Stimulated activated naive CD8-positive, alpha-beta T cell treated with anti-CD3 and anti-CD28 coated beads, Interleukin-15, Interleukin-2, amounts not matched to agents 100 U/mL and 50 U/mL, for 24 hours (primary cell): Measurements from ENCODE around the gene DNALI1.

Source experiments
- ATAC-seq: fragments of 150-1000 bp; cut with Tn5 transposase; one replicate; pipeline ENCODE4 v1.10.0; 2021
- DNase-seq: peaks from one replicate; pipeline ENCODE4 v3.0.0; 2021

The DNALI1 gene

DNA sequence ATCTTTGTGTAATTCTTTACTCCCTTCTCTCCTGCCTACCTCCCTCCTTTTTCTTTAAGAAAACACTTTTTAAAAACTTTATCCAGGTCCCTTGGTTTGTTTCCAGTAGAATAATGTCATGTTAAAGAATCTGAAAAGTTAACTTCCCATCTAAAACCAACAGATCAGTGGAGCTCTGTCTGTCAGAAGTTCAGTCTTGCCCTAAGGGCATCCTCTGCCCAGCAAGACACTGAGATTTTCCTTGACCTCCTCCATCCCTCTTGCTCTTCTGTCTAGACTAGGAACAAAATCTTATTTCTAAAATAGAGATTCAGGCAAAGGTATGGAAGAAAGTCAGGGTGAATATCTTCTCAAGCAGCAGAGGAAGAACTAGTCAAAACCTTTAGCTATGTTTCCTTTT lies 44.7 kb downstream of the DNALI1 start:
- no peak for ATAC-seq
- no peak for DNase-seq

DNA sequence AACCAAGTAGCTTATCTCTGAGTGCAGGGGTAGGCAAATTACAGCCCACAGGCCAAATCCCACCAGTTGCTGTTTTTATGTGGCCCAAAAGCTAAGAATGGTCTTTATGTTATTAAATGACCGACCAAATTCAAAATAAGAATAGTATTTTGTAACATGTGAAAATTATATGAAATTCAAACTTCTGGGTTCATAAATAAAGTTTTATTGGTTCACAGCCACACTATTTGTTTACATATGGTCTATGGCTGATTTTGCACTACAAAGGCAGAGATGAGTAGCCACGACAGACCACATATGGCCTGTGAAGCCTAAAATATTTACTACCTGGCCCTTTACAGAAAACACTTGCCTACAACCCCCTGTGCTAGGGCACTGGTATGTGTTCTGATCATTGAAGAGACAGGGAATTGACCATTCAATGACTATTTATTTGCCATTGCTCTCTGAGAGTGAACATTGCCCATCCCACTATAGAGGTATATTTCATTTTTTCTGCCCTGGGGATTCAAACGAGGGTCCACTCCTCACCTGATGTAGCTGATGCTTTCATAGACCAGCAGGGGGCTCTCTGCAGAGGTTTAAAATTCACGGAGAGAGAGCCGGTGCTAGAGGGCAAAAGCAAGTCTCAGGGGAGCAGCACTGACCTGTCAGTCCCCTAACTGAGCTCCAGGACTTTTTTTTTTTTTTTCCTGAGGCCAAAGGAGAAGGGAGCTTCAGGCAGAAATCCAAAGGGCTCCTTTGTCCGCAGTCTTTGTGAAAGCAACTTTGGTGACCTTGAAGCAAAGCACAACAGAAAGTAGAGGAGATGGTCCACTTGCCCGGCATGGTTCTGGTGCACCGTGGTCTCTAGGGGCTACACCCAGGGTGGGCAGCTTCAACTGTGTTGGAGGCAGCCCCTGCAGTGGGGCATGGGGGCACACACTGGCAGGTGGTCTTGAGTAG lies 46.3 kb downstream of the DNALI1 start:
- DNase-seq (peak; percentile 16), ATAC-seq (peak; percentile 52)

GRCh38 chr1:37605061-37605650 lies 48.4 kb downstream of the DNALI1 start:
- DNase-seq (no peak), ATAC-seq (no peak)

DNA sequence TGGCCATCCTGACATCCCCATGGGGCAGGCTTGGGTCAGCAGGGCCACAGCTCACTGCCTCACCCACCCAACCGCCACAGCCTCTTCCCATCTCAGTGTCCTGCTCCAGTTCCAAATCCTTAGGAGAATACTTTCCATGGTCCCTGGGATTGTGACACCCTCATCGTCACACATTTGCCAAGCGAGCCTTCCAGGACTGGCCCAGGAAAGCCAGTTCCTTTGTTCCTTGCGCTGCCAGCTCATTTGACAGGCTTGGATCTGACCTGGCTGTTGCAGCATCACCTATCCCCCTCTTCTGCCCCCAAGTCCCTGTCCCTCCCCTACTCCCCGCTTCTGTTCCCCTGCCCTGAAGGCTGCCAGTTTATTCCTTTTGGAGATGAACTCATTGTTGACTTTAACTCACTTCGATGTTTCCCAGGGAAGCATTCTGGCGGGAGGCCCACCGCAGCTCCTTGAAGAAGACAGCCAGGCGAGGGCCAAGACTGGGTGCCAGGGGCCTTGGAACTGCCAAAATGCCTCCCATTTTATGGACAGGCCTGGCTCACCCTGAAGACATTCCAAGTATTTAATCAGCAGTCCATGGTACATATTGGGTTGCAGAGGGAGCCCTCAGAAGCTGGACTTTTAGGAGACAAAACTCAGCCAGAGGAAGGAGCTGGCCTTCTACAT lies 49.2 kb downstream of the DNALI1 start:
- no peak for DNase-seq
- no peak for ATAC-seq

- ATAC-seq, result no peak
- no peak for DNase-seq
Observed at GRCh38 chr1:37606481-37607263, 49.9 kb downstream of the DNALI1 start.

GRCh38 chr1:37609002-37609401 lies 52.3 kb downstream of the DNALI1 start:
- no peak for DNase-seq
- ATAC-seq, result no peak

DNA sequence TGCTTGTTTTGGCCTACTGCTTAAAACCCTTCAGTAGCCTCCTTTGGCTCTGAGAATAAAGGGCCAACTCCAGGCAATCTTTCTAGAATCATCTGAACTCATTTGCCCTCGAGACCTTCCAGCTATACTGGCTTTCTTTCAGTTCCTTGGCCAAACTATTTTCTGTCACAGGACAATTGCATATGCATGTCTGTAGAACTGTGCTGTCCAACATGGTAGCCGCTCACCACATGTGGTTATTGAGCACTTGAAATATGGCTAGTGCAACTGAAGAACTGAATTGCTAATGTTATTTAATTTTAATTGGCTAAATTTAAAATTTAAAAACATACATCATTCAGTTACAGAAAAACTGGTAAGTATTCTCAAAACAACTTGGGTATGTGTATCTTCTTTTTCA lies 53.3 kb downstream of the DNALI1 start:
- DNase-seq, result no peak
- ATAC-seq, result no peak

- DNase-seq (no peak), ATAC-seq (no peak)
Observed at GRCh38 chr1:37612186-37612585, 55.4 kb downstream of the DNALI1 start.

DNA sequence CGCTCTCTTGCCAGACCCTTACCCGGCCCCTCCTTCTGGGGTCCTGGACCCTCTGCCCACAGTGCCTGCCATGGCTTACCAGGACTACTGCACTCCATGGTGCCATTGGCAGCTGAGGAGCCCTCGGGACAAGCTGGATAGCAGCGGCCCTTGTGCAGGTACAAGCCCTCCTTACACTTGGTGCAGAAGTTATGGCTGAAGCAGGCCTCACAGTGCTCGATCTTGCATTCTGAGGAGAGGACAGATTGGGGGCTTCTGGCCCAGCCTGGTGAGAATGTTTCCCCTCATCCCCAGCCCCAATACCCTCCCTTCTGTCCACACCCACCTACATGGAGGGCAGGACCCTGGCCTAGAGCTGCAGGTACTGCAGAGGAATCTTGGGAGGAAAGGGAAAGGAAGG lies 57.4 kb downstream of the DNALI1 start:
- DNase-seq (no peak), ATAC-seq (no peak)

DNA sequence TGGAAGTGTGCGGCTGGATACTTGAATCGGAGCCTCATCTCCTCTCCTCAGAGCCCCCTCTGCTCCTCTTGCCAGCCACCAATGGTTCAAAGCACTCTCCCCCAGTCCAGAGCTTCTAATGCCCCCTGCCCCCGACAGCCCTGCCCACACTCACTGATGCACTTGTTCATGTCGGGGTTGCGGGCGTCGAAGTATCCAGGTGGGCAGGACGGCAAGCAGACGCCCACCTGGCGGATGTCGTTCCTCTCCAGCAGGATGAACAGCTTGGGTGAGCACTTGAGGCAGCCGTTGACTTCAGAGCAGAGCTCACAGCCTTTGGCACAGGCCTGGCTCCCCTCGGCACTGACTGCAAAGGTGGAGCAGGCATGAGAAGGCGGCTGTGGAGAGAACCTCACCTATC lies 59.6 kb downstream of the DNALI1 start:
- no peak for ATAC-seq
- DNase-seq, result no peak
